Lung (tissue), 12 donors: ENCODE measurements around the gene CDH13. TPM values are rescaled to one million over a fixed set of nuclear protein-coding genes. Genes with fewer than 3 reads are reported as not detected.

ENCODE experiments used
- ATAC-seq: fragments of 200-7000 bp; cut with Tn5 transposase; one replicate; pipeline ENCODE4 v1.9.1; 2020; ENCODE audit warnings: moderate number of reproducible peaks; ENCODE audit not compliant: insufficient read depth, low FRiP score
- DNase-seq, 3 donors: peaks; one replicate each; pipeline ENCODE4 v3.0.0-alpha.2; 2013 to 2017
- H3K27ac ChIP-seq, 2 donors: one replicate each; pipeline ENCODE4 v1.5.1; 2013; ENCODE audit warnings: mild to moderate bottlenecking in 2 of 2, moderate library complexity in 2 of 2, control low read depth in 1 of 2, inconsistent platforms in 1 of 2, low read depth in 1 of 2, low read length in 1 of 2
- H3K27me3 ChIP-seq, 3 donors: one replicate each; pipeline ENCODE4 v1.5.1; 2013; ENCODE audit warnings: low read length in 2 of 3; ENCODE audit not compliant: control insufficient read depth in 3 of 3, insufficient read depth in 3 of 3
- H3K36me3 ChIP-seq, 4 donors: one replicate each; pipeline ENCODE4 v1.5.1; 2013; ENCODE audit warnings: low read length in 4 of 4, mild to moderate bottlenecking in 1 of 4, moderate library complexity in 1 of 4; ENCODE audit not compliant: control insufficient read depth in 4 of 4, insufficient read depth in 4 of 4
- H3K4me1 ChIP-seq, 5 donors: one replicate each; pipeline ENCODE4 v1.5.1; 2013; ENCODE audit warnings: low read length in 5 of 5, mild to moderate bottlenecking in 2 of 5, moderate library complexity in 1 of 5; ENCODE audit not compliant: control insufficient read depth in 5 of 5, insufficient read depth in 5 of 5
- H3K4me3 ChIP-seq: one replicate; pipeline ENCODE4 v1.5.1; 2013; ENCODE audit warnings: mild to moderate bottlenecking, control low read depth, moderate library complexity
- H3K9ac ChIP-seq, 2 donors: one replicate each; pipeline ENCODE4 v1.5.1; 2013; ENCODE audit warnings: low read length in 2 of 2, control low read depth in 1 of 2; ENCODE audit not compliant: insufficient read depth in 1 of 2
- H3K9me3 ChIP-seq, 4 donors: one replicate each; pipeline ENCODE4 v1.5.1; 2013; ENCODE audit warnings: low read length in 3 of 4, mild to moderate bottlenecking in 1 of 4, moderate library complexity in 1 of 4; ENCODE audit not compliant: control insufficient read depth in 4 of 4, insufficient read depth in 3 of 4
- WGBS, 2 donors: extraction: QIAGEN DNeasy Blood & Tissue Kit; methylation state at CpG; one replicate each; pipeline ENCODE4 v1.1.7; 2013; 5-methylcytosine and 5-hydroxymethylcytosine counted together
- polyA plus RNA-seq, 2 donors: library from polyadenylated mRNA; stranded (reverse); fragments of 200-250 nt; gene quantifications; one replicate each; pipeline ENCODE4 v1.2.1, GENCODE V29; 2013
- total RNA-seq, 2 donors: library from RNA; depleted of rRNA in 1 of 2; stranded (reverse); fragments of >200 nt in 1 of 2; gene quantifications; one replicate each; pipeline ENCODE4 v1.2.1, GENCODE V29; 2014 to 2021
- TF ChIP-seq, protein P1 (sequence below): IDR thresholded peaks from 2 replicates; pipeline ENCODE4 v1.5.1; 2012; ENCODE audit warnings: mild to moderate bottlenecking; ENCODE audit errors: control extremely low read depth, extremely low read depth
- donor health status: control.
- donor health status: control.
- donor health status: Bipolar disorder and iron deficiency.
- donor health status: healthy.
- donor health status: DM: yes; HTN: yes; CAD: no.

Gene CDH13
- total and polyA plus RNA-seq, 4 donors, result 2.1 to 12.3 (median 7.3) TPM

- Histone ChIP-seq H3K27me3 (no peaks in the 10 kb centered on the region), H3K9me3 (peaks cover 0 to 2% (median 0%) of the 10 kb centered on the region in 4 donors), H3K36me3 (no peaks in the 10 kb centered on the region), H3K27ac (no peak overlapping the region), H3K9ac (no peak overlapping the region), H3K4me1 (no peaks in the 10 kb centered on the region), H3K4me3 (no peak overlapping the region)
- ATAC-seq (no peak), DNase-seq (no peak)
- 83 to 93% methylated on average over 7 of the region's 7 CpGs for WGBS, 2 donors
- TF ChIP-seq, protein P1, sequence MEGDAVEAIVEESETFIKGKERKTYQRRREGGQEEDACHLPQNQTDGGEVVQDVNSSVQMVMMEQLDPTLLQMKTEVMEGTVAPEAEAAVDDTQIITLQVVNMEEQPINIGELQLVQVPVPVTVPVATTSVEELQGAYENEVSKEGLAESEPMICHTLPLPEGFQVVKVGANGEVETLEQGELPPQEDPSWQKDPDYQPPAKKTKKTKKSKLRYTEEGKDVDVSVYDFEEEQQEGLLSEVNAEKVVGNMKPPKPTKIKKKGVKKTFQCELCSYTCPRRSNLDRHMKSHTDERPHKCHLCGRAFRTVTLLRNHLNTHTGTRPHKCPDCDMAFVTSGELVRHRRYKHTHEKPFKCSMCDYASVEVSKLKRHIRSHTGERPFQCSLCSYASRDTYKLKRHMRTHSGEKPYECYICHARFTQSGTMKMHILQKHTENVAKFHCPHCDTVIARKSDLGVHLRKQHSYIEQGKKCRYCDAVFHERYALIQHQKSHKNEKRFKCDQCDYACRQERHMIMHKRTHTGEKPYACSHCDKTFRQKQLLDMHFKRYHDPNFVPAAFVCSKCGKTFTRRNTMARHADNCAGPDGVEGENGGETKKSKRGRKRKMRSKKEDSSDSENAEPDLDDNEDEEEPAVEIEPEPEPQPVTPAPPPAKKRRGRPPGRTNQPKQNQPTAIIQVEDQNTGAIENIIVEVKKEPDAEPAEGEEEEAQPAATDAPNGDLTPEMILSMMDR, result no peak
Observed at GRCh38 chr16:83738923-83739503, 1112.2 kb downstream of the CDH13 start.

GRCh38 chr16:83742124-83742899 lies 1115.5 kb downstream of the CDH13 start:
- H3K36me3 ChIP-seq, result no peaks in the 10 kb centered on the region
- H3K27me3 ChIP-seq, result no peaks in the 10 kb centered on the region
- no peaks in the 10 kb centered on the region for H3K9me3 ChIP-seq
- no peaks in the 10 kb centered on the region for H3K4me1 ChIP-seq
- H3K9ac ChIP-seq, result no peak overlapping the region
- 87 to 88% methylated on average over 22 of the region's 22 CpGs for WGBS, 2 donors
- no peak overlapping the region for H3K27ac ChIP-seq
- TF ChIP-seq, protein P1, result no peak
- H3K4me3 ChIP-seq, result no peak overlapping the region
- peak; percentile 1 to 29 (median 13) for DNase-seq
- ATAC-seq, result no peak

GRCh38 chr16:83743241-83743640 lies 1116.5 kb downstream of the CDH13 start:
- no peak overlapping the region for H3K27ac ChIP-seq
- no peaks in the 10 kb centered on the region for H3K9me3 ChIP-seq
- no peaks in the 10 kb centered on the region for H3K36me3 ChIP-seq
- ATAC-seq (no peak), DNase-seq (no peak)
- H3K27me3 ChIP-seq, result no peaks in the 10 kb centered on the region
- no peak overlapping the region for H3K9ac ChIP-seq
- no peak overlapping the region for H3K4me3 ChIP-seq
- no peaks in the 10 kb centered on the region for H3K4me1 ChIP-seq
- TF ChIP-seq, protein P1, result no peak
- 93% methylated on average over 4 of the region's 4 CpGs for WGBS, 2 donors
